Psoas muscle (tissue), 7 donors: ENCODE results near the gene EFCAB11. TPM values are rescaled to one million over a fixed set of nuclear protein-coding genes. Genes with fewer than 3 reads are reported as not detected.

Experiments used
- polyA plus RNA-seq, 3 donors: library from polyadenylated mRNA; stranded (reverse); fragments of 200-250 nt; gene quantifications; one replicate each; pipeline ENCODE4 v1.2.3, GENCODE V29; 2013
- total RNA-seq, 4 donors: library from RNA; stranded (reverse); fragmentation: NEBNext Ultra II Directional in 2 of 4; extraction: Animal tissue kit (Norgen Biotek cat#: 25700) in 2 of 4; gene quantifications; one replicate each; pipeline versions ENCODE4 v1.2.1 to v1.2.4, GENCODE V29; 2021 to 2023
- donor health status: healthy with polysubstance abuse.
- donor health status: DM: no; HTN: no; CAD: no; lungs with moderate emphysema.
- donor health status: Bipolar disorder and iron deficiency.
- donor health status: healthy.
- donor health status: DM: no; HTN: no; CAD: no.
- donor health status: DM: no; HTN: no; CAD: no.
- donor health status: DM: yes; HTN: yes; CAD: no.

EFCAB11 gene
- total and polyA plus RNA-seq, 7 donors = 0.59 to 5.3 (median 2.4) TPM

Other genes starting within 250 kb of the EFCAB11 start
- 1 to 10 TPM; 4.2 to 8.4 (median 4.4) TPM for gene TDP1, start 1.2 kb upstream of the EFCAB11 start, total RNA-seq
- gene TDP1, start 1.2 kb upstream of the EFCAB11 start, polyA plus RNA-seq = 10 to 100 TPM in 1 of 3 donors, 1 to 10 TPM in 2; 1.7 to 13.1 (median 7.0) TPM
- under 1 TPM in 1 of 4 donors, not detected in 3; 0.30 TPM for gene KCNK13, start 107.3 kb upstream of the EFCAB11 start, total RNA-seq
- under 1 TPM; 0.01 to 0.04 (median 0.03) TPM for gene KCNK13, start 107.3 kb upstream of the EFCAB11 start, polyA plus RNA-seq